H9 (cell line): ENCODE measurements around the gene DGCR8. TPM values are rescaled to one million over a fixed set of nuclear protein-coding genes. Genes with fewer than 3 reads are reported as not detected.

ENCODE experiments used
- DNase-seq: peaks from one replicate; pipeline ENCODE4 v3.0.0-alpha.2; 2017
- H2AFZ ChIP-seq: one replicate; pipeline ENCODE4 v1.6.1; 2013; ENCODE audit warnings: mild to moderate bottlenecking, low read length, control low read depth, moderate library complexity
- H2AK5ac ChIP-seq: 2 replicates; pipeline ENCODE4 v1.6.1; 2013; ENCODE audit warnings: low read length, control low read depth, mixed read lengths; ENCODE audit not compliant: insufficient read length
- H2BK120ac ChIP-seq: one replicate; pipeline ENCODE4 v1.6.1; 2013; ENCODE audit warnings: low read depth, mild to moderate bottlenecking, low read length, control low read depth, inconsistent platforms; ENCODE audit not compliant: poor library complexity, severe bottlenecking
- H2BK12ac ChIP-seq: 2 replicates; pipeline ENCODE4 v1.6.1; 2013; ENCODE audit warnings: low read length, control low read depth, mixed read lengths, low read depth; ENCODE audit not compliant: insufficient read length
- H2BK15ac ChIP-seq: 2 replicates; pipeline ENCODE4 v1.6.1; 2013; ENCODE audit warnings: low read depth, low read length, control low read depth
- H2BK20ac ChIP-seq: one replicate; pipeline ENCODE4 v1.6.1; 2013; ENCODE audit warnings: low read depth, mild to moderate bottlenecking, low read length, control low read depth, inconsistent platforms; ENCODE audit not compliant: poor library complexity, severe bottlenecking
- H2BK5ac ChIP-seq: 2 replicates; pipeline ENCODE4 v1.6.1; 2013; ENCODE audit warnings: low read length, control low read depth, mixed read lengths; ENCODE audit not compliant: insufficient read length
- H3K14ac ChIP-seq: 2 replicates; pipeline ENCODE4 v1.6.1; 2013; ENCODE audit warnings: low read length, control low read depth; ENCODE audit not compliant: insufficient read depth
- H3K18ac ChIP-seq: 2 replicates; pipeline ENCODE4 v1.6.1; 2013; ENCODE audit warnings: low read depth, mild to moderate bottlenecking, mixed read lengths, low read length, control low read depth; ENCODE audit not compliant: insufficient read length
- H3K23ac ChIP-seq: 2 replicates; pipeline ENCODE4 v1.6.1; 2013; ENCODE audit warnings: low read length, control low read depth, mixed read lengths, low read depth; ENCODE audit not compliant: insufficient read length
- H3K23me2 ChIP-seq: 2 replicates; pipeline ENCODE4 v1.6.1; 2013; ENCODE audit warnings: low read depth, mild to moderate bottlenecking, mixed read lengths, low read length, control low read depth; ENCODE audit not compliant: insufficient read length, poor library complexity, severe bottlenecking
- H3K27ac ChIP-seq: 2 replicates; pipeline ENCODE4 v1.5.1; 2013; ENCODE audit warnings: low read length, control low read depth, mixed read lengths, low read depth; ENCODE audit not compliant: insufficient read length
- H3K27me3 ChIP-seq: 2 replicates; pipeline ENCODE4 v1.6.1; 2013; ENCODE audit warnings: low read length, control low read depth, inconsistent platforms; ENCODE audit not compliant: insufficient read depth
- H3K4ac ChIP-seq: 2 replicates; pipeline ENCODE4 v1.6.1; 2013; ENCODE audit warnings: low read depth, mild to moderate bottlenecking, control low read depth, inconsistent platforms, low read length, moderate library complexity
- H3K4me1 ChIP-seq: 2 replicates; pipeline ENCODE4 v1.6.1; 2013; ENCODE audit warnings: low read length, control low read depth, inconsistent platforms; ENCODE audit not compliant: insufficient read depth
- H3K4me2 ChIP-seq: 2 replicates; pipeline ENCODE4 v1.6.1; 2013; ENCODE audit warnings: low read length, control low read depth, mixed read lengths; ENCODE audit not compliant: insufficient read length, insufficient read depth
- H3K56ac ChIP-seq: 2 replicates; pipeline ENCODE4 v1.6.1; 2013; ENCODE audit warnings: low read depth, mild to moderate bottlenecking, mixed read lengths, low read length, control low read depth; ENCODE audit not compliant: insufficient read length
- H3K79me1 ChIP-seq: 2 replicates; pipeline ENCODE4 v1.6.1; 2013; ENCODE audit warnings: low read depth, mild to moderate bottlenecking, moderate library complexity, low read length, control low read depth, inconsistent platforms; ENCODE audit not compliant: insufficient read depth, poor library complexity, severe bottlenecking
- H3K79me2 ChIP-seq: 2 replicates; pipeline ENCODE4 v1.6.1; 2013; ENCODE audit warnings: low read length, control low read depth, inconsistent platforms; ENCODE audit not compliant: insufficient read depth
- H3K9ac ChIP-seq: 2 replicates; pipeline ENCODE4 v1.6.1; 2013; ENCODE audit warnings: low read length, control low read depth, mixed read lengths; ENCODE audit not compliant: insufficient read length; ENCODE audit errors: extremely low read depth
- H3K9me3 ChIP-seq: one replicate; pipeline ENCODE4 v1.6.1; 2013; ENCODE audit warnings: low read depth, low read length, inconsistent platforms; ENCODE audit not compliant: control insufficient read depth
- H3T11ph ChIP-seq: one replicate; pipeline ENCODE4 v1.6.1; 2013; ENCODE audit warnings: mild to moderate bottlenecking, low read length, control low read depth, inconsistent platforms
- H4K20me1 ChIP-seq: one replicate; pipeline ENCODE4 v1.6.1; 2013; ENCODE audit not compliant: control insufficient read depth, insufficient read length, insufficient read depth
- H4K5ac ChIP-seq: 2 replicates; pipeline ENCODE4 v1.6.1; 2013; ENCODE audit warnings: low read depth, mild to moderate bottlenecking, mixed read lengths, low read length, control low read depth; ENCODE audit not compliant: insufficient read length
- H4K8ac ChIP-seq: replicated peaks from 2 replicates; pipeline ENCODE4 v1.6.1; 2013; ENCODE audit warnings: low read length, control low read depth, mixed read lengths, low read depth; ENCODE audit not compliant: insufficient read length
- H4K91ac ChIP-seq: 2 replicates; pipeline ENCODE4 v1.6.1; 2013; ENCODE audit warnings: low read depth, mild to moderate bottlenecking, moderate library complexity, mixed read lengths, low read length, control low read depth; ENCODE audit not compliant: insufficient read length
- H3K27ac Mint-ChIP-seq, 3 experiments: 2 replicates in 2 of 3; 3 replicates in 1 of 3; pipeline ENCODE4 v1.8.0; 2020 to 2021; ENCODE audit warnings: mixed read lengths in 3 of 3, mild to moderate bottlenecking in 1 of 3, moderate library complexity in 1 of 3
- H3K27me3 Mint-ChIP-seq: 2 replicates; pipeline ENCODE4 v1.8.0; 2021; ENCODE audit warnings: low read depth, mild to moderate bottlenecking, moderate library complexity, mixed read lengths
- H3K36me3 Mint-ChIP-seq, 3 experiments: 2 replicates in 2 of 3; 3 replicates in 1 of 3; pipeline ENCODE4 v1.8.0; 2020 to 2021; ENCODE audit warnings: low read depth in 3 of 3, mixed read lengths in 3 of 3; ENCODE audit not compliant: insufficient read depth in 1 of 3
- H3K4me1 Mint-ChIP-seq, 2 experiments: 2 replicates each; pipeline ENCODE4 v1.8.0; 2020; ENCODE audit warnings: mixed read lengths in 2 of 2
- H3K4me3 Mint-ChIP-seq, 2 experiments: 2 replicates in 1 of 2; 3 replicates in 1 of 2; pipeline ENCODE4 v1.8.0; 2020 to 2021; ENCODE audit warnings: mild to moderate bottlenecking in 2 of 2, mixed read lengths in 2 of 2, moderate library complexity in 1 of 2
- H3K9me3 Mint-ChIP-seq, 2 experiments: 2 replicates in 1 of 2; 3 replicates in 1 of 2; pipeline ENCODE4 v1.8.0; 2020; ENCODE audit warnings: mild to moderate bottlenecking in 2 of 2, mixed read lengths in 2 of 2, moderate library complexity in 1 of 2
- WGBS: extraction: QIAGEN DNeasy Blood & Tissue Kit; methylation state at CpG from one replicate; pipeline ENCODE4 v1.1.7; 2013; ENCODE audit warnings: missing lambda C conversion rate, low lambda C conversion rate, mixed read lengths; ENCODE audit not compliant: insufficient read length; ENCODE audit errors: extremely low coverage; 5-methylcytosine and 5-hydroxymethylcytosine counted together
- total RNA-seq: library from RNA; stranded (reverse); gene quantifications from 2 replicates; pipeline ENCODE4 v1.2.1, GENCODE V29; 2021
- TF ChIP-seq, protein P1 (sequence below): fragments of 200-600 bp; sonication (generic); conservative IDR thresholded peaks from 3 replicates; pipeline ENCODE4 v1.8.0; 2021; ENCODE audit warnings: antibody characterized with exemption, mild to moderate bottlenecking

The DGCR8 gene
- total RNA-seq, 1 experiment from 2014 or later = 74.5 TPM

DNA sequence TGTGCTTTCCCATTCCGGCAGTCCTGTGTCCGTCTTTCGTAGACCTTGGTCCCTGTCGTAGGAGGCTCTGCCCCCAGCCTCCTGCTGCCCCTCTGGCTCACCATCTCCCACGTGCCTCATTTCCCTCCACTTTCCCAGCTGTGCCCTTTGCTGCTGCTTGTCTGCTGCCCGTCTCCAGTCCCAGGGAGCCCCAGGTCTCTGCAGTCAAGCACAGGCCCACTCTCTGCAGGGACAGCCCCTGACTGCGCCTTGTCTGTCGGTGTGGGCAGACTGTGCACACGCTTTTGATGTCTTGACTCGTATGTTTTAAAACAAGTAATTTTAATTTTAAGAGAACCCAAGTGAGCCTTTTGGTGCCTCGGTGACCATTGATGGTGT lies 12.4 kb downstream of the DGCR8 start:
- Mint-ChIP-seq H3K4me3 (no peak overlapping the region), H3K9me3 (no peaks in the 10 kb centered on the region), H3K36me3 (peaks cover 81 to 100% (median 99%) of the 10 kb centered on the region in 3 experiments), H3K27me3 (no peaks in the 10 kb centered on the region; the same call in 1 of the 2 replicates), H3K27ac (no peak overlapping the region), H3K4me1 (no peaks in the 10 kb centered on the region)
- Histone ChIP-seq H4K91ac (no peak overlapping the region), H2BK20ac (no peak overlapping the region), H2AK5ac (no peak overlapping the region), H3K27ac (no peak overlapping the region), H2BK5ac (no peak overlapping the region), H2BK12ac (no peak overlapping the region), H3K9ac (no peak overlapping the region), H3K14ac (no peak overlapping the region), H2BK120ac (no peak overlapping the region), H2AFZ (no peak overlapping the region), H3K4ac (no peak overlapping the region), H3K4me1 (no peaks in the 10 kb centered on the region), H4K8ac (no peak overlapping the region), H3K23ac (no peak overlapping the region), H3K56ac (no peak overlapping the region), H4K20me1 (no peaks in the 10 kb centered on the region), H3K27me3 (no peaks in the 10 kb centered on the region), H3T11ph (no peak overlapping the region), H3K18ac (no peak overlapping the region), H3K23me2 (no peaks in the 10 kb centered on the region), H3K79me1 (peaks cover 2% of the 10 kb centered on the region), H4K5ac (no peak overlapping the region), H2BK15ac (no peak overlapping the region), H3K4me2 (no peak overlapping the region), H3K79me2 (no peaks in the 10 kb centered on the region), H3K9me3 (no peaks in the 10 kb centered on the region)
- WGBS = no CpG with 5 or more reads among the region's 11 CpGs
- DNase-seq = no peak
- TF ChIP-seq, protein P1, sequence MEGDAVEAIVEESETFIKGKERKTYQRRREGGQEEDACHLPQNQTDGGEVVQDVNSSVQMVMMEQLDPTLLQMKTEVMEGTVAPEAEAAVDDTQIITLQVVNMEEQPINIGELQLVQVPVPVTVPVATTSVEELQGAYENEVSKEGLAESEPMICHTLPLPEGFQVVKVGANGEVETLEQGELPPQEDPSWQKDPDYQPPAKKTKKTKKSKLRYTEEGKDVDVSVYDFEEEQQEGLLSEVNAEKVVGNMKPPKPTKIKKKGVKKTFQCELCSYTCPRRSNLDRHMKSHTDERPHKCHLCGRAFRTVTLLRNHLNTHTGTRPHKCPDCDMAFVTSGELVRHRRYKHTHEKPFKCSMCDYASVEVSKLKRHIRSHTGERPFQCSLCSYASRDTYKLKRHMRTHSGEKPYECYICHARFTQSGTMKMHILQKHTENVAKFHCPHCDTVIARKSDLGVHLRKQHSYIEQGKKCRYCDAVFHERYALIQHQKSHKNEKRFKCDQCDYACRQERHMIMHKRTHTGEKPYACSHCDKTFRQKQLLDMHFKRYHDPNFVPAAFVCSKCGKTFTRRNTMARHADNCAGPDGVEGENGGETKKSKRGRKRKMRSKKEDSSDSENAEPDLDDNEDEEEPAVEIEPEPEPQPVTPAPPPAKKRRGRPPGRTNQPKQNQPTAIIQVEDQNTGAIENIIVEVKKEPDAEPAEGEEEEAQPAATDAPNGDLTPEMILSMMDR = no peak
